GM18520 (cell line): ENCODE data around the gene RNU6-8.

ENCODE experiments used
- ATAC-seq: cut with Tn5 transposase; IDR thresholded peaks from one replicate; pipeline ENCODE4 v1.9.1; 2021; ENCODE audit not compliant: unreplicated experiment

The RNU6-8 gene

GRCh38 chr14:32202998-32203882 is at the start of gene RNU6-8:
Gene RNU6-8, minus strand, starts transcription at chr14:32203269.
- peak; percentile 41 for ATAC-seq

GRCh38 chr14:32252030-32252670 is 49.1 kb upstream of the RNU6-8 start:
- ATAC-seq, result peak; percentile 68

- ATAC-seq, result no peak
These were observed 48.5 kb upstream of the RNU6-8 start for GRCh38 chr14:32251530-32251929.

GRCh38 chr14:32250681-32251080 is 47.6 kb upstream of the RNU6-8 start:
- ATAC-seq, result no peak

GRCh38 chr14:32249780-32250179 is 46.7 kb upstream of the RNU6-8 start:
- ATAC-seq, result no peak

GRCh38 chr14:32249371-32249770 is 46.3 kb upstream of the RNU6-8 start:
- no peak for ATAC-seq

GRCh38 chr14:32246751-32247150 is 43.7 kb upstream of the RNU6-8 start:
- ATAC-seq, result no peak

- ATAC-seq, result no peak
These were observed 41.3 kb upstream of the RNU6-8 start for GRCh38 chr14:32244404-32244803.

GRCh38 chr14:32233260-32233659 is 30.2 kb upstream of the RNU6-8 start:
- no peak for ATAC-seq

- ATAC-seq, result no peak
These were observed 29.4 kb upstream of the RNU6-8 start for GRCh38 chr14:32232481-32232880.

GRCh38 chr14:32230695-32231280 is 27.7 kb upstream of the RNU6-8 start:
- ATAC-seq, result no peak

GRCh38 chr14:32230181-32230580 is 27.1 kb upstream of the RNU6-8 start:
- ATAC-seq, result no peak

GRCh38 chr14:32226056-32226455 is 23.0 kb upstream of the RNU6-8 start:
- no peak for ATAC-seq

GRCh38 chr14:32225378-32225920 is 22.4 kb upstream of the RNU6-8 start:
- ATAC-seq, result no peak

GRCh38 chr14:32224737-32225377 is 21.8 kb upstream of the RNU6-8 start:
- ATAC-seq, result peak; percentile 80

GRCh38 chr14:32217301-32217700 is 14.2 kb upstream of the RNU6-8 start:
- no peak for ATAC-seq

GRCh38 chr14:32212833-32213232 is 9.8 kb upstream of the RNU6-8 start:
- no peak for ATAC-seq

- no peak for ATAC-seq
These were observed 8.0 kb upstream of the RNU6-8 start for GRCh38 chr14:32211068-32211404.

GRCh38 chr14:32209471-32209870 is 6.4 kb upstream of the RNU6-8 start:
- no peak for ATAC-seq

- ATAC-seq, result no peak
These were observed 5.4 kb upstream of the RNU6-8 start for GRCh38 chr14:32208490-32208889.

GRCh38 chr14:32206552-32206951 is 3.5 kb upstream of the RNU6-8 start:
- ATAC-seq, result no peak
